ENCODE measurements around the gene CSNK1G2.

The CSNK1G2 gene

DNA sequence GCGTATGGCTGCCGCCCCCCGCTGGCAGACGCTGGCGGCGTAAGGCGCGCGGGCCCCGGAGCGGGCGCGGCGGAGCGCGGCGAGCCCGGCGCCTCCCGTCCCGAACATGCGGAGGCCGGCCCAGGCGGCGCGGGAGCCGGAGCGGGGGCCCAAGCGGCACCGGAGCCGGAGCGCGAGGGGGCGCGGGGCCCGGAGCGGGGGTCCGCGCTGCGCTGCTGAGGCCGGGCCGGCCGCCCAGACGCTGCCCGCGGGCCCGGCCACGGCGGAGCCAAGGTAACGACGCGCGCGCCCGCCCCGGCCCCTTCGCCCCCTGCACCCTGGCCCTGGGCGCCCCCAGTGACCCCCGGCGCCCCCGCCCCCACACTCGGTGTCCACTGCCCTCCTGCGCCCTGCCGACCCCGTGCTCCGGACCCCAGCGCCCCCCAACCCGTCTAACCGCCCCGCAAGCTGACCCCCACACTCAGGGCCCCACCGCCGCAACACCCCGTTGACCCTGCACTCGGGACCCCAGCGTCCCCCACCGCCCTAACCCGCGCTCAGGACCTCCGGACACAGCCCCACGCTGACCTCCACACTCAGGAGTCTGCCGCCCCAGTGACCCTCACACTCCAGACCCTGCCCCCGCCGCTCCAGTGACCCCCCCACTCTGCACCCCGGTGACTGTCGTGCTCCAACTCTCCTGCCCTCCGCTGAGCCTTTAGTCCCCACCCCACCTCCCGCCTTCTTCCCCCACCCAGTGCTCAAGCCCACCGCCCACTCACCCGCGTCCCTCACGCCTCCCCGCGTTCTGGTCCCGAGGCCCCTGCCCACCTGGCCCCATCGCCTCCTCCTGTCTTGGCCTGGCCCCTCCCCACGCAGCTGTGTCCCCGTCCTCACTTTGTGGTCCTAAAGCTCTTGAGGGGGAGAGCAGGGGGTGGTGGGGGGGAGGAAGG, at the start of gene CSNK1G2:
CSNK1G2 (plus strand) TSS at position 27 of the 932 bp plus-strand sequence. CDS start 28,601 bp downstream, outside the sequence.
- no peak for DNase-seq

- DNase-seq: no peak
These were observed 47.2 kb upstream of the CSNK1G2 start for GRCh38 chr19:1893791-1894190.

GRCh38 chr19:1896508-1896907, 44.5 kb upstream of the CSNK1G2 start:
- DNase-seq: no peak

DNA sequence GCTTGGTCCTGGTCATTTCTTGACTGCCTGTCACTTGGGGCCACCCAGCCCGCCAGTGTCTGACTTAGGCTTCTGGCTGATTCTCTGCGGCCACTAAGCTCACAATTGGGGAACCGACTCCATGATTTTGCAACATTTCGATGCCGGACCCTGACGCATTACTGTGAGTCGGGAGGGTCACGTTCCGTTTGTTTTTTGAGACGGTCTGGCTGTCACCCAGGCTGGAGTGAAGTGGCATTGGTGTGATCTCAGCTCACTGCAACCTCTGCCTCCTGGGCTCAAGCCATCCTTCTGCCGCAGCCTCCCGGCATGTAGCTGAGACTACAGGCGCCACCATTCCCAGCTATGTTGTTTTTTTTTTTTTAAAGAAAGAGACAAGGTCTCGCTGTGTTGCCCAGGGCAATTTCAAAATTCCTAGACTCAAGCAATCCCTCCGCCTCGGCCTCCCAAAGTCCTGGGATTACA, 39.0 kb upstream of the CSNK1G2 start:
- no peak for DNase-seq

GRCh38 chr19:1902923-1903322, 38.0 kb upstream of the CSNK1G2 start:
- no peak for DNase-seq

GRCh38 chr19:1904860-1905109, 36.2 kb upstream of the CSNK1G2 start:
- no peak for DNase-seq

DNA sequence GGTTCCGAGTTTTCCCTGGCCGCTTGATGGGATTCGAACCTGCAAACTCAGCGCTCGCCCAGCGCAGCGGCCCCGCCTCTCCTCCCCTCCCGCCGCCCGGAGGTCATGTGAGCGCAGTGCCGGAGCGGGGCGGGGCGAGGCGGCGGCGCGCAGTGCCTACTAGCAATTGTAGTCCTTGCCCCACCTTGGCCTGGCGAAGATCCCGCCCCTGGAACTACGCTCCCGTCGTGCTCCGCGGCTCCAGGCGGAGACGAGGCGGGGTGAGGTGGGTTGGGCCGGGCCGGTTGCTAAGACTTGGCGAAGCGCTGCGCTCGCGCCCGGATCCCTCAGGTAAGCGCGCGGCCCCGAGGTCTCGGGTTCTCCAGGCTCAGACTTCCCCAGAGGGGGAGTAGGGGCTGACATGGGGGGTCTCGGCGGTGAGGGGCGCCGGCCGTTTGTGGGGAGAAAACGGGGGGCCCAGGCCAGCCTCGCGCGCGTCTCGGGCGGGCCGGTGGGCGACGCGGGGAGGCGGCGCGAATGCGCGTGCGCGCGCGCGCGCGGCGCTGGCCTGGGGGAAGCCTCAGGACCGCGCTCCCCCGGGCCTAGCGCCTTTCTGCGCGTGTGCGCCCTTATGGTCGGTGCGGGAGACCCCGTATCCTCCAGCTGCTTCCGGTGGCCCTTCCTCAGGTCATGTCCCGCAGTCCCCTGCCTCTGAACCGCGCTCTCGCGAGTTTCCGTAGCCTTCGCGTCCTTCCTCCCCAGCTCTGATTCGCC, 35.7 kb upstream of the CSNK1G2 start, which contains the start of the genes ADAT3 and SCAMP4:
ADAT3 (plus strand) TSS at position 290 of the 753 bp plus-strand sequence. CDS start 6,649 bp downstream, outside the sequence.
SCAMP4 (plus strand) TSS at position 290 of the 753 bp plus-strand sequence. CDS start 9,621 bp downstream, outside the sequence.
- peak; percentile 88 for DNase-seq

DNA sequence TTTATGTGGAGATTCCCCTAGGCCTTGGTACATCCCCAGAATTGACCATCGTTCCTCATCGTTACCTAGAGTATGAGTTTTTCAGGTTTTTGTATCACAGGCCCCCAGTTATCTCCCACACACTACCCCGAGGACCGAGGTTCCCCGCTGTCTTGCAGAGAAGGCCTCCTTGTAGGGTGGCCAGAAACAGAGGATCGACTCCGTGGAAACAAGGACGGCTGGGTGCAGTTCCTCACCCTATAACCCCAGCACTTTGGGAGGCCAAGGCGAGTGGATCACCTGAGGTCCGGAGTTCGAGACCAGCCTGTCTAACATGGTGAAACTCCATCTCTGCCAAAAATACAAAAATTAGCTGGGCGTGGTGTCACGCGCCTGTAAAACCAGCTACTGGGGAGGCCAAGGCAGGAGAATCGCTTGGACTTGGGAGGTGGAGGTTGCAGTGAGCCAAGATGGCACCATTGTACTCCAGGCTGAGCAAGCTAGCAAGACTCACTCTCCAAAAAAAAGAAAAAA, 35.1 kb upstream of the CSNK1G2 start:
- no peak for DNase-seq

GRCh38 chr19:1906985-1907562, 33.9 kb upstream of the CSNK1G2 start:
- DNase-seq: no peak

- DNase-seq: no peak
These were observed 33.2 kb upstream of the CSNK1G2 start for GRCh38 chr19:1907563-1908363.

DNA sequence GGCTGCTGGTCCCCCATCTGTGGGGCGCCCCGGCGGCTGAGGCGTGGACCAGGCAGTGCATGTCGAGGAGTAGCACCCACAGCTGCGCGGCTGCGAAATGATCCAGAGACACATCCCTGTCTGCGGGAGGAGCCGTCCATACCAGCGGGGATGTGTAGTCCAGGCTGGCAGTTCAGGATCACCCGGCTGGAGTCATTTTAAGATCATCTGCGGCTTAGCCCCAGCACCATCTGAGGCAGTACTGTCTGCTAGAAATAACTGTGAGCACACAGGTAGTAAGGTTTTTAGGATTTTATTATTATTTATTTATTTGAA, 32.7 kb upstream of the CSNK1G2 start:
- no peak for DNase-seq

DNA sequence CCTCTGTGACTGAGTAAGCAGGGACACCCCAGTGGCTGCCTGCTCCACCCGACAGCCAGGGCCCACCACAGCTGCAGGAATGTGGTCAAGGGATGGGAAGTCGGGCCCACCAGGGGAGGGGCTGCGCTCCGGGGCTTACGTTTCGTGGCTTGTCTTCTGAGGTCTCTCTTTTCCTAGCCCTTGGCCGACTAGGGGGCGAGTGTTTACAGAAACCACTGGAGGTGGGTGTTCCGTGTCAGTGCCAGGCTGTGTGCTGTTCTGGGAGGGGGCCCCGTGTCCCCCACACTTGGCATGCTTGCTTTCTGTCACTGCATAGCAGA, 31.3 kb upstream of the CSNK1G2 start:
- no peak for DNase-seq

DNA sequence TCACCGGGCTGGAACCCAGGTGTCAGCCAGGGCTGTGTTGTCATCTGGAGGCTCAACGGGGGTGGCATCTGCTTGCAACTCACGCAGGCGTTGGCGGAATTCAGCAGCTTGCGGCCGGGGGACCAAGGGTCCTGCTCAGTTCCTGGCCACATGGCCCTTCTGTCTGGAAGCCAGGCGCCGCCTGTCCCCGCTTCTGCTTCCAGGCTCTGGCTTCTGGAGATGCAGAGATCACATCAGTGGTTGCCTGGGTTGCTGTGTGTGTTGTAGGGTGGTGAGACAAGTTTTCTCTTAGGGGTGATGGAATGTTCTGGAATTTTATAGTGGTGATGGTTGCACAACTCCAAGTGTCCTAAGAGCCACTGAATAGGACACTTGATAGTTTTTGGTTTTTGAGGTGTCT, 30.8 kb upstream of the CSNK1G2 start:
- DNase-seq: no peak

DNA sequence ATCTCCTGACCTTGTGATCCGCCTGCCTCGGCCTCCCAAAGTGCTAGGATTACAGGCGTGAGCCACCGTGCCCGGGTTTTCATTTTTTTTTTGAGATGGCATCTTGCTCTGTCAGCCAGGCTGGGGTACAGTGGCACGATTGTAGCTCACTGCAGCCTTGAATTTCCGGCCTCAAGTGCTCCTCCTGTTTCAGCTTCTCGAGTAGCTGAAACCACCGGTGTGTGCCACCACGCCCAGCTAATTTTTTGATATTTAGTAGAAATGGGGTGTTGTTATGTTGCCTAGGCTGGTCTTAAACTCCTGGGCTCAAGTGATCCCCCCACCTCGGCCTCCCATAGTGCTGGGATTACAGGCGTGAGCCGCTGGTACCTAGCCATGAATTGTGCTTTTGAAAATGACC, 29.9 kb upstream of the CSNK1G2 start:
- no peak for DNase-seq

GRCh38 chr19:1911995-1912394, 29.0 kb upstream of the CSNK1G2 start:
- no peak for DNase-seq

GRCh38 chr19:1912760-1913505, 28.0 kb upstream of the CSNK1G2 start:
- no peak for DNase-seq

GRCh38 chr19:1913781-1914577, 27.0 kb upstream of the CSNK1G2 start:
- no peak for DNase-seq

DNA sequence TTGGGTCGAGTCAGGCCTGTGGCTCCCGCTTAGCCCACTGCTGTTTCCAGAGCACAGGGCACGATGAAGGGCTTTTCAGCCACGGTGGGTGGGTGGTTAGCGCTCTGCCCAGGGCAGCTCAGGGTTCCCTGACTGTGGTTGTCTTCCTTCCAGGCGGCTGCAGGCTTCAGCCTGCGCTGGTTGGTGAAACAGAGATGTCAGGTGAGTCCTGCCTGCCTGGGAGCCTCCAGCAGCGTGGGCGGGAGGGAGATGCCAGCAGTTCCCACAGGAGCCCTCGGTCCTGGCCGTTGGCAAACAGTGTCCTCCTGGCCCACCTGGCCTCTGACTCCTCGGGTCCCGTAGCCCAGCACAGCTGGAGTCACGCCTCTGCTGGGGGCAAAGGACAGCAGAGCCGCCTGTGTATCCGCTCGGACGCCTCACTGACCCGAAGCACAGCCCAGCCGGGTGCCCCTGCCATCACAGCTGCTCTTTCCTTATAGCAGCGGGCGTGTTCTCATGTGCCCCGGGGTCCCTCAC, 26.1 kb upstream of the CSNK1G2 start:
- no peak for DNase-seq

DNA sequence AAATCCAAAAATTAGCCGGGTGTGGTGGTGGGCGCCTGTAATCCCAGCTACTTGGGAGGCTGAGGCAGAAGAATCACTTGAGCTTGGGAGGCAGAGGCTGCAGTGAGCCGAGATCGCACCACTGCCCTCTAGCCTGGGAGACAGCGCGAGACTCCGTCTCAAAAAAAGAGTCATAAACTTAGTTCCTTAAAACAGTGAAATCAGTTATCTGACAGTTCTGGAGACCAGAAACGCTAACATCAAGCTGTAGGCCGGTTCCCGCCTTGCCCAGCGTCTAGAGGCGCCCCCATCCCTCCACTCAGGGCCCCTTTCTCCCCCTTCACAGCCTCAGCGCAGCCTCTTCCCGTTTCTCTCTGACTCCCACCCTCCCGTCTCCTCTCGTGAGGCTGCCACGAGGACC, 23.8 kb upstream of the CSNK1G2 start:
- DNase-seq: no peak

DNA sequence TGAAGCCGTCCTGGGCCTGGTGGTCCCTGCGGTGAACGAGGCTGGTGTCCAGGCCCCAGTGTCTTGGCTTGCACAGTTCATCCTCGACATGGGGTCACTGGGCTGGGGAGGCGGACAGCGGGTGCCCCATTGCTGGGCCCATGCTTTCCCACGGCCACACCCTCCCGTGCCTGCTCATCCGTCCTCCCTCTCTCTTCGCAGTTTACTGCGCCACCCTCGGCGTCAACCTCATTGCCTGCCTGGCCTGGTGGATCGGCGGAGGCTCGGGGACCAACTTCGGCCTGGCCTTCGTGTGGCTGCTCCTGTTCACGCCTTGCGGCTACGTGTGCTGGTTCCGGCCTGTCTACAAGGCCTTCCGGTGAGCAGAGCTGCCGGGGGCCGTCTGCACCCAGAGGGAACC, 23.0 kb upstream of the CSNK1G2 start:
- no peak for DNase-seq

GRCh38 chr19:1918975-1919374, 22.0 kb upstream of the CSNK1G2 start:
- no peak for DNase-seq

Measured in NCI-H1048 (cell line).